GM19193 (cell line): ENCODE measurements around the gene SWT1.

Source experiments
- POLR2A ChIP-seq: IDR thresholded peaks from 4 replicates; pipeline ENCODE4 v1.6.1; 2011; ENCODE audit not compliant: insufficient read depth, insufficient read length; ENCODE audit errors: extremely low read depth

The SWT1 gene

GRCh38 chr1:185317886-185318310 is 160.9 kb downstream of the SWT1 start:
- TF ChIP-seq POLR2A: no peak

GRCh38 chr1:185318431-185319138 is 161.6 kb downstream of the SWT1 start:
- TF ChIP-seq POLR2A: no peak

GRCh38 chr1:185319139-185319475 is 162.1 kb downstream of the SWT1 start:
- no peak for TF ChIP-seq POLR2A

- TF ChIP-seq POLR2A: no peak
Measured at GRCh38 chr1:185322636-185323035, 165.7 kb downstream of the SWT1 start.

- no peak for TF ChIP-seq POLR2A
Measured at GRCh38 chr1:185324118-185324517, 167.2 kb downstream of the SWT1 start.

GRCh38 chr1:185325413-185325812 is 168.4 kb downstream of the SWT1 start:
- TF ChIP-seq POLR2A: no peak

GRCh38 chr1:185328255-185328654 is 171.3 kb downstream of the SWT1 start:
- TF ChIP-seq POLR2A: no peak

- TF ChIP-seq POLR2A: no peak
Measured at GRCh38 chr1:185334182-185334581, 177.2 kb downstream of the SWT1 start.

GRCh38 chr1:185337246-185337645 is 180.3 kb downstream of the SWT1 start:
- TF ChIP-seq POLR2A: no peak

GRCh38 chr1:185338719-185339622 is 182.0 kb downstream of the SWT1 start:
- no peak for TF ChIP-seq POLR2A

GRCh38 chr1:185341196-185341781 is 184.3 kb downstream of the SWT1 start:
- no peak for TF ChIP-seq POLR2A
